ENCODE results near the gene CFAP251.

Gene CFAP251

GRCh38 chr12:121939186-121939585 is 20.8 kb downstream of the CFAP251 start:
- Histone ChIP-seq H3K9me3 (no peaks in the 10 kb centered on the region), H3K36me3 (no peaks in the 10 kb centered on the region), H3K4me3 (ENCODE audit: low read depth, low read length) (no peak overlapping the region), H3K4me1 (no peaks in the 10 kb centered on the region), H3K27me3 (no peaks in the 10 kb centered on the region)
- DNase-seq = no peak
- no peak for TF ChIP-seq CTCF (IDR thresholded peaks at IDR 0.05; ENCODE audit: low read depth, low read length)

GRCh38 chr12:121939992-121940766 is 21.8 kb downstream of the CFAP251 start:
- no peak for TF ChIP-seq CTCF (IDR thresholded peaks at IDR 0.05; ENCODE audit: low read depth, low read length)
- no peaks in the 10 kb centered on the region for H3K4me1 ChIP-seq
- no peak for DNase-seq
- no peaks in the 10 kb centered on the region for H3K9me3 ChIP-seq
- H3K27me3 ChIP-seq = no peaks in the 10 kb centered on the region
- H3K36me3 ChIP-seq = no peaks in the 10 kb centered on the region
- H3K4me3 ChIP-seq (ENCODE audit: low read depth, low read length) = no peak overlapping the region

- Histone ChIP-seq H3K4me3 (ENCODE audit: low read depth, low read length) (no peak overlapping the region), H3K27me3 (no peaks in the 10 kb centered on the region), H3K36me3 (no peaks in the 10 kb centered on the region), H3K9me3 (no peaks in the 10 kb centered on the region), H3K4me1 (no peaks in the 10 kb centered on the region)
- DNase-seq = no peak
- no peak for TF ChIP-seq CTCF (IDR thresholded peaks at IDR 0.05; ENCODE audit: low read depth, low read length)
Measured at GRCh38 chr12:121942145-121942718, 23.8 kb downstream of the CFAP251 start.

GRCh38 chr12:121943926-121944325 is 25.5 kb downstream of the CFAP251 start:
- Histone ChIP-seq H3K36me3 (no peaks in the 10 kb centered on the region), H3K27me3 (no peaks in the 10 kb centered on the region), H3K4me1 (no peaks in the 10 kb centered on the region), H3K4me3 (ENCODE audit: low read depth, low read length) (no peak overlapping the region), H3K9me3 (no peaks in the 10 kb centered on the region)
- DNase-seq = no peak
- no peak for TF ChIP-seq CTCF (IDR thresholded peaks at IDR 0.05; ENCODE audit: low read depth, low read length)

- TF ChIP-seq CTCF (IDR thresholded peaks at IDR 0.05; ENCODE audit: low read depth, low read length) = no peak
- Histone ChIP-seq H3K9me3 (no peaks in the 10 kb centered on the region), H3K4me1 (no peaks in the 10 kb centered on the region), H3K36me3 (no peaks in the 10 kb centered on the region), H3K27me3 (no peaks in the 10 kb centered on the region), H3K4me3 (ENCODE audit: low read depth, low read length) (no peak overlapping the region)
- DNase-seq = no peak
Measured at GRCh38 chr12:121946313-121947025, 28.1 kb downstream of the CFAP251 start.

GRCh38 chr12:121947981-121948380 is 29.6 kb downstream of the CFAP251 start:
- Histone ChIP-seq H3K4me1 (no peaks in the 10 kb centered on the region), H3K36me3 (no peaks in the 10 kb centered on the region), H3K27me3 (no peaks in the 10 kb centered on the region), H3K9me3 (no peaks in the 10 kb centered on the region), H3K4me3 (ENCODE audit: low read depth, low read length) (no peak overlapping the region)
- no peak for DNase-seq
- TF ChIP-seq CTCF (IDR thresholded peaks at IDR 0.05; ENCODE audit: low read depth, low read length) = no peak
